A549 (cell line): ENCODE data around the gene CCDC7. TPM values are rescaled to one million over a fixed set of nuclear protein-coding genes. Genes with fewer than 3 reads are reported as not detected.
"Not testable (repeated sequence)": the region's sequence is repeated elsewhere in the genome, so short reads cannot be mapped to it uniquely, and the experiment has no call there.

ENCODE experiments used
- ATAC-seq, 2 experiments: fragments of 200-7000 bp in 1 of 2; fragments of >200 bp in 1 of 2; cut with Nextera tagmentation in 1 of 2; cut with Tn5 transposase in 1 of 2; 3 replicates each; pipeline versions ENCODE4 v1.8.0 to v1.9.1; 2018 to 2020; ENCODE audit warnings: mild to moderate bottlenecking in 1 of 2, moderate library complexity in 1 of 2
- CTCF ChIA-PET: fragments of 300-600 bp; sonication (Branson Sonifier 250); formaldehyde crosslinking; extraction: SDS; loops from one replicate; lab custom pipeline; 2021; ENCODE audit warnings: antibody characterized with exemption, inconsistent platforms; lab: Yijun Ruan, JAX
- POLR2A ChIA-PET: fragments of 350-600 bp; formaldehyde crosslinking; extraction: SDS; loops from one replicate; lab custom pipeline; 2021; ENCODE audit warnings: antibody characterized with exemption, inconsistent platforms; lab: Yijun Ruan, JAX
- DNase-seq, 2 experiments: peaks; one replicate each; pipeline versions ENCODE4 v3.0.0 to v3.0.0-alpha.2; 2011 to 2016; ENCODE audit warnings: low read depth in 1 of 2, low spot score in 1 of 2
- FAIRE-seq: peaks from 2 replicates; lab custom pipeline; 2011; peaks lifted over from hg19 to GRCh38; lab: Jason Lieb, UNC
- H3K27ac ChIP-seq, 2 experiments: fragments of >200 bp; sonication (Bioruptor Twin); formaldehyde crosslinking; 3 replicates each; pipeline ENCODE4 v1.5.1; 2016 to 2017
- H3K4me1 ChIP-seq: fragments of >200 bp; sonication (Bioruptor Twin); formaldehyde crosslinking; 3 replicates; pipeline ENCODE4 v1.6.1; 2016
- H3K4me2 ChIP-seq: fragments of >200 bp; sonication (Bioruptor Twin); formaldehyde crosslinking; 3 replicates; pipeline ENCODE4 v1.6.1; 2016
- H3K4me3 ChIP-seq: fragments of >200 bp; sonication (Bioruptor Twin); formaldehyde crosslinking; 3 replicates; pipeline ENCODE4 v1.5.1; 2016
- H3K9me3 ChIP-seq: fragments of >200 bp; sonication (Bioruptor Twin); formaldehyde crosslinking; 3 replicates; pipeline ENCODE4 v1.6.1; 2016
- CHD2 ChIP-seq: fragments of 150-350 bp; IDR thresholded peaks from 2 replicates; pipeline ENCODE4 v1.6.1; 2014; ENCODE audit warnings: low read length; ENCODE audit not compliant: partially characterized antibody
- CHD4 ChIP-seq: fragments of 200-600 bp; sonication (generic); IDR thresholded peaks from 2 replicates; pipeline ENCODE4 v1.6.1; 2016; ENCODE audit warnings: antibody characterized with exemption, mild to moderate bottlenecking, borderline replicate concordance
- CTCF ChIP-seq: fragments of >200 bp; sonication (Bioruptor Twin); formaldehyde crosslinking; IDR thresholded peaks from 3 replicates; pipeline ENCODE4 v1.5.1; 2016
- EP300 ChIP-seq, 2 experiments: fragments of >200 bp; sonication (Bioruptor Twin); formaldehyde crosslinking; IDR thresholded peaks; 2 replicates in 1 of 2; 3 replicates in 1 of 2; pipeline ENCODE4 v1.6.1; 2016 to 2017
- FOSL2 ChIP-seq, 2 experiments: fragments of 450-650 bp in 1 of 2; fragments of >200 bp in 1 of 2; sonication (Bioruptor Twin) in 1 of 2; formaldehyde crosslinking; IDR thresholded peaks; 2 replicates each; pipeline versions ENCODE4 v1.5.0 to v1.6.1; 2016 to 2020; ENCODE audit warnings: mild to moderate bottlenecking in 1 of 2, moderate library complexity in 1 of 2
- FOXS1 ChIP-seq: fragments of 250-450 bp; sonication (Bioruptor Pico); IDR thresholded peaks from 2 replicates; pipeline ENCODE4 v1.5.0; 2020; ENCODE audit warnings: mild to moderate bottlenecking, moderate library complexity
- HMGXB4 ChIP-seq: fragments of 250-450 bp; sonication (Bioruptor Pico); IDR thresholded peaks from 2 replicates; pipeline ENCODE4 v1.5.0; 2021; ENCODE audit warnings: mild to moderate bottlenecking, moderate library complexity, borderline replicate concordance
- HOXB5 ChIP-seq: fragments of 250-450 bp; sonication (Bioruptor Pico); IDR thresholded peaks from 2 replicates; pipeline ENCODE4 v1.5.0; 2020; ENCODE audit warnings: mild to moderate bottlenecking, moderate library complexity
- KDM1A ChIP-seq: fragments of 200-600 bp; sonication (generic); IDR thresholded peaks from 2 replicates; pipeline ENCODE4 v1.6.1; 2016; ENCODE audit warnings: low read depth, mild to moderate bottlenecking
- MAX ChIP-seq: IDR thresholded peaks from 2 replicates; pipeline ENCODE4 v1.6.1; 2012
- NFE2L2 ChIP-seq: fragments of 150-350 bp; conservative IDR thresholded peaks from 2 replicates; pipeline ENCODE4 v1.6.1; 2014; ENCODE audit warnings: low read length
- NPAS2 ChIP-seq: fragments of 250-450 bp; sonication (Bioruptor Pico); IDR thresholded peaks from 2 replicates; pipeline ENCODE4 v1.8.0; 2022; ENCODE audit warnings: mild to moderate bottlenecking, moderate library complexity, borderline replicate concordance
- NR3C1 ChIP-seq: fragments of >200 bp; sonication (Bioruptor Twin); formaldehyde crosslinking; IDR thresholded peaks from 3 replicates; pipeline ENCODE4 v1.6.1; 2017
- RAD21 ChIP-seq, 2 experiments: fragments of >200 bp in 1 of 2; sonication (Bioruptor Twin) in 1 of 2; formaldehyde crosslinking in 1 of 2; IDR thresholded peaks in 1 of 2; conservative IDR thresholded peaks in 1 of 2; 2 replicates in 1 of 2; 3 replicates in 1 of 2; pipeline ENCODE4 v1.6.1; 2012 to 2018; ENCODE audit warnings: inconsistent platforms in 1 of 2
- RARB ChIP-seq: fragments of 250-450 bp; sonication (Bioruptor Pico); IDR thresholded peaks from 2 replicates; pipeline ENCODE4 v1.8.0; 2021; ENCODE audit warnings: mild to moderate bottlenecking, moderate library complexity
- RFX5 ChIP-seq: fragments of 450-650 bp; IDR thresholded peaks from 2 replicates; pipeline ENCODE4 v1.7.1; 2014; ENCODE audit warnings: antibody characterized with exemption, mild to moderate bottlenecking, moderate library complexity
- SREBF2 ChIP-seq: fragments of 450-650 bp; IDR thresholded peaks from 2 replicates; pipeline ENCODE4 v1.6.1; 2014; ENCODE audit warnings: mild to moderate bottlenecking, moderate library complexity
- TP53 ChIP-seq: fragments of 250-450 bp; sonication (Bioruptor Pico); IDR thresholded peaks from 2 replicates; pipeline ENCODE4 v1.5.0; 2021; ENCODE audit warnings: mild to moderate bottlenecking, moderate library complexity
- ZC3H11A ChIP-seq: fragments of 450-650 bp; IDR thresholded peaks from 2 replicates; pipeline ENCODE4 v1.6.1; 2014; ENCODE audit warnings: antibody characterized with exemption, mild to moderate bottlenecking
- ZFP36 ChIP-seq: fragments of 450-650 bp; IDR thresholded peaks from 2 replicates; pipeline ENCODE4 v1.6.1; 2014; ENCODE audit warnings: borderline replicate concordance; ENCODE audit not compliant: partially characterized antibody
- WGBS: methylation state at CpG from one replicate; pipeline ENCODE4 v1.1.6; 2017; ENCODE audit errors: missing lambda C conversion rate; 5-methylcytosine and 5-hydroxymethylcytosine counted together
- polyA plus RNA-seq, 4 experiments: library from polyadenylated mRNA; depleted of rRNA in 3 of 4; stranded (reverse); fragments of >200 nt; fragmentation: RNase III in 1 of 4; extraction: RNeasy Plus Mini Kit Qiagen cat#74134 plus additional on column Dnase treatment in 1 of 4; gene quantifications; 2 replicates in 3 of 4; 3 replicates in 1 of 4; pipeline ENCODE4 v1.2.3, GENCODE V29; 2011 to 2017

The CCDC7 gene
- polyA plus RNA-seq, 2 of the 4 experiments (the other 2 are of a cell fraction) = 1.2 to 2.9 TPM

GRCh38 chr10:32650246-32650655, 204.3 kb downstream of the CCDC7 start:
- FAIRE-seq (no peak), DNase-seq (no peak), ATAC-seq (peak in 1 of 2 experiments; percentile 30; a peak in 2 of 6 replicates)
- 27% methylated on average over 1 of the region's 1 CpG for WGBS
- CTCF ChIA-PET = no interaction called here
- H3K9me3 ChIP-seq = peaks cover 19% of the 10 kb centered on the region; the same call in 2 of the 3 replicates
- no peak overlapping the region for H3K27ac ChIP-seq
- POLR2A ChIA-PET = no interaction called here
- TF ChIP-seq CHD4 (no peak), SREBF2 (no peak)
- no peaks in the 10 kb centered on the region for H3K4me1 ChIP-seq
- H3K4me3 ChIP-seq = no peak overlapping the region
- no peak overlapping the region for H3K4me2 ChIP-seq

- H3K27ac ChIP-seq = not testable (repeated sequence)
Measured at GRCh38 chr10:32657430-32657829, 211.5 kb downstream of the CCDC7 start.

GRCh38 chr10:32661346-32661745, 215.4 kb downstream of the CCDC7 start:
- 91% methylated on average over 2 of the region's 2 CpGs for WGBS
- POLR2A ChIA-PET = no interaction called here

More at GRCh38 chr10:32657430-32657829, 211.5 kb downstream of the CCDC7 start:
- FAIRE-seq, H3K4me3 ChIP-seq, POLR2A ChIA-PET, DNase-seq, ATAC-seq, H3K4me2 ChIP-seq, CTCF ChIA-PET: not testable (repeated sequence)
- peaks cover 44% of the 10 kb centered on the region for H3K9me3 ChIP-seq
- TF ChIP-seq ZFP36 = peak; percentile 97
- TF ChIP-seq, all 56 proteins: peak for 1; not testable (repeated sequence) for 55
- 14% methylated on average over 1 of the region's 1 CpG for WGBS
- H3K4me1 ChIP-seq = not testable (repeated sequence)

More at GRCh38 chr10:32661346-32661745, 215.4 kb downstream of the CCDC7 start:
- Histone ChIP-seq H3K4me3 (no peak overlapping the region), H3K4me1 (no peaks in the 10 kb centered on the region), H3K27ac (no peak overlapping the region), H3K4me2 (no peak overlapping the region), H3K9me3 (peaks cover 23% of the 10 kb centered on the region)
- FAIRE-seq = no peak
- no peak for ATAC-seq
- no peak for DNase-seq
- CTCF ChIA-PET = no interaction called here
- TF ChIP-seq NFE2L2 (no peak), NPAS2 (no peak), TP53 (CRISPR knock-in tag) (no peak), KDM1A (no peak), RARB (CRISPR knock-in tag) (no peak), RAD21 (conservative IDR thresholded peaks at IDR 0.05 in 1 of 2, IDR thresholded peaks at IDR 0.05 in 1 of 2) (no peak), HMGXB4 (CRISPR knock-in tag) (no peak), NR3C1 (no peak), ZC3H11A (no peak), HOXB5 (CRISPR knock-in tag) (no peak), MAX (no peak), CHD2 (no peak), CTCF (no peak), EP300 (IDR thresholded peaks at IDR 0.05) (no peak), FOXS1 (no peak), FOSL2 (IDR thresholded peaks at IDR 0.05) (no peak), FOSL2 (CRISPR knock-in tag; IDR thresholded peaks at IDR 0.05) (no peak), RFX5 (no peak)
